ENCODE results near the gene SERPINB5.

GRCh38 chr18:63532471-63532870 is 55.7 kb downstream of the SERPINB5 start:
- no peak for TF ChIP-seq CTCF (IDR thresholded peaks at IDR 0.05)
- TF ChIP-seq POLR2A (IDR thresholded peaks at IDR 0.05): no peak
- no peak for TF ChIP-seq EP300 (IDR thresholded peaks at IDR 0.05)
